Neural cell (in vitro differentiated cells): Measurements from ENCODE around the gene ARHGAP42. TPM values are rescaled to one million over a fixed set of nuclear protein-coding genes. Genes with fewer than 3 reads are reported as not detected.

Experiments
- H2AFZ ChIP-seq: fragments of 200-600, 300-800 bp; sonication (generic), shearing (Covaris generic); 2 replicates; pipeline ENCODE4 v1.6.0; 2014; ENCODE audit warnings: low read depth, mild to moderate bottlenecking, antibody characterized with exemption, low read length, moderate library complexity
- H3F3A ChIP-seq: fragments of 200-600 bp; shearing (Covaris generic); 2 replicates; pipeline ENCODE4 v1.6.1; 2016; ENCODE audit warnings: mild to moderate bottlenecking, moderate library complexity, mixed read lengths, antibody characterized with exemption, low read length; ENCODE audit not compliant: insufficient read depth, poor library complexity, severe bottlenecking
- H3K27ac ChIP-seq: fragments of 200-600, 300-800 bp; sonication (generic), shearing (Covaris generic); 2 replicates; pipeline ENCODE4 v1.5.1; 2014; ENCODE audit warnings: mild to moderate bottlenecking, low read length, moderate library complexity
- H3K27me3 ChIP-seq: fragments of 300-800, 200-600 bp; sonication (generic), shearing (Covaris generic); 2 replicates; pipeline ENCODE4 v1.6.0; 2014; ENCODE audit warnings: mild to moderate bottlenecking, low read depth, low read length, moderate library complexity; ENCODE audit not compliant: insufficient read depth
- H3K36me3 ChIP-seq: fragments of 300-800, 200-600 bp; sonication (generic), shearing (Covaris generic); 2 replicates; pipeline ENCODE4 v1.5.1; 2014; ENCODE audit warnings: mild to moderate bottlenecking, antibody characterized with exemption, low read length, moderate library complexity; ENCODE audit not compliant: insufficient read depth
- H3K4me2 ChIP-seq: fragments of 300-800, 200-600 bp; sonication (generic), shearing (Covaris generic); 2 replicates; pipeline ENCODE4 v1.6.0; 2014; ENCODE audit warnings: mild to moderate bottlenecking, low read length
- H3K4me3 ChIP-seq: fragments of 300-800, 200-600 bp; sonication (generic), shearing (Covaris generic); 2 replicates; pipeline ENCODE4 v1.5.1; 2014; ENCODE audit warnings: mild to moderate bottlenecking, low read length, moderate library complexity
- H3K79me2 ChIP-seq: fragments of 200-600 bp; shearing (Covaris generic); replicated peaks from 2 replicates; pipeline ENCODE4 v1.6.0; 2014; ENCODE audit warnings: mild to moderate bottlenecking, low read length, moderate library complexity; ENCODE audit not compliant: insufficient read depth
- H3K9ac ChIP-seq: fragments of 300-800, 200-600 bp; sonication (generic), shearing (Covaris generic); 2 replicates; pipeline ENCODE4 v1.6.1; 2016; ENCODE audit warnings: mild to moderate bottlenecking, low read length, mixed read lengths
- H3K9me2 ChIP-seq: fragments of 200-600 bp; shearing (Covaris generic); 2 replicates; pipeline ENCODE4 v1.6.1; 2016; ENCODE audit warnings: mild to moderate bottlenecking, low read length, mixed read lengths; ENCODE audit not compliant: insufficient read depth
- H3K9me3 ChIP-seq: fragments of 200-600, 300-800 bp; sonication (generic), shearing (Covaris generic); 2 replicates; pipeline ENCODE4 v1.6.1; 2016; ENCODE audit warnings: mild to moderate bottlenecking, mixed run types, low read length, moderate library complexity, mixed read lengths
- H4K20me1 ChIP-seq: fragments of 200-600 bp; shearing (Covaris generic); 2 replicates; pipeline ENCODE4 v1.6.1; 2016; ENCODE audit warnings: mild to moderate bottlenecking, mixed run types; ENCODE audit not compliant: insufficient read depth
- EP300 ChIP-seq: fragments of 450-650 bp; conservative IDR thresholded peaks from 2 replicates; pipeline ENCODE4 v1.6.1; 2014; ENCODE audit warnings: antibody characterized with exemption, mild to moderate bottlenecking, moderate library complexity; ENCODE audit not compliant: poor library complexity, severe bottlenecking
- EZH2 ChIP-seq: fragments of 200-600, 300-800 bp; shearing (Covaris generic), sonication (generic); IDR thresholded peaks from 2 replicates; pipeline ENCODE4 v1.6.1; 2014; ENCODE audit warnings: antibody characterized with exemption, low read length, borderline replicate concordance, mild to moderate bottlenecking; ENCODE audit not compliant: insufficient read depth, poor library complexity, severe bottlenecking
- MXI1 ChIP-seq: fragments of 450-650 bp; conservative IDR thresholded peaks from 2 replicates; pipeline ENCODE4 v1.6.1; 2014; ENCODE audit warnings: antibody characterized with exemption, mild to moderate bottlenecking; ENCODE audit not compliant: poor library complexity, severe bottlenecking
- POLR2AphosphoS5 ChIP-seq: IDR thresholded peaks from 2 replicates; pipeline ENCODE4 v1.6.1; 2012
- RAD21 ChIP-seq: fragments of 450-650 bp; conservative IDR thresholded peaks from 2 replicates; pipeline ENCODE4 v1.6.1; 2014; ENCODE audit warnings: antibody characterized with exemption, mild to moderate bottlenecking, moderate library complexity
- SMC3 ChIP-seq: fragments of 450-650 bp; conservative IDR thresholded peaks from 2 replicates; pipeline ENCODE4 v1.6.1; 2014; ENCODE audit warnings: antibody characterized with exemption, mild to moderate bottlenecking, moderate library complexity; ENCODE audit not compliant: poor library complexity
- TAF1 ChIP-seq: IDR thresholded peaks from 2 replicates; pipeline ENCODE4 v1.6.1; 2012; ENCODE audit warnings: low read depth
- polyA plus RNA-seq: library from polyadenylated mRNA; depleted of rRNA; stranded (reverse); fragments of >200 nt; gene quantifications from 2 replicates; pipeline ENCODE4 v1.2.3, GENCODE V29; 2014
- TF ChIP-seq, protein P1 (sequence below): fragments of 450-650 bp; IDR thresholded peaks from 2 replicates; pipeline ENCODE4 v1.5.1; 2014; ENCODE audit warnings: antibody characterized with exemption, mild to moderate bottlenecking, moderate library complexity; ENCODE audit not compliant: poor library complexity, severe bottlenecking
- TF ChIP-seq, protein P2 (sequence below): IDR thresholded peaks from 2 replicates; pipeline ENCODE4 v1.6.1; 2012; ENCODE audit warnings: borderline replicate concordance

The ARHGAP42 gene
- polyA plus RNA-seq, 1 donor from 2014 or later: 0.64 TPM

DNA sequence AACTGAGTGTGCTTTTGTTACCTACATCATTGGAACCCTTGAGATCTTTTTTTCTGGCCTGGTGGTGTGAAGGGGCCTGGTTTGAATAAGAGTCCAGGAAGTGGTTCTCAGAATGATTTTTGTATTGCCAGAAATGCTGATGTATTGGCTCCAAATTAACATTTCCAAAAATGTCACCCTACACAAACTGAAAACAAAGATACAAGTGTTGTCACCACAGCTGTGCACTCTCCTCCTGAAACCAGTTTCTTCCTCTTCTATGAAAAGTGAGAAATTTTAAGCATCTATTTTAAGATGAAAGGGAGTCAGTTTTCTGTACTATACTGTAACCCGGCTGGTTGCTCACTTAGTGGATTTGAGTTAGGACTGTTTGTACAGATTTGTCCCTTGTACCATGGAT lies 223.7 kb downstream of the ARHGAP42 start:
- Histone ChIP-seq H3K27me3 (no peaks in the 10 kb centered on the region), H3K9ac (no peak overlapping the region), H3K4me2 (no peak overlapping the region), H3K27ac (no peak overlapping the region), H3K9me2 (no peaks in the 10 kb centered on the region), H4K20me1 (no peaks in the 10 kb centered on the region), H2AFZ (no peak overlapping the region), H3F3A (no peaks in the 10 kb centered on the region), H3K9me3 (no peaks in the 10 kb centered on the region), H3K4me3 (no peak overlapping the region), H3K79me2 (no peaks in the 10 kb centered on the region), H3K36me3 (no peaks in the 10 kb centered on the region)
- TF ChIP-seq MXI1 (no peak), TAF1 (no peak), EZH2 (no peak), POLR2AphosphoS5 (no peak), SMC3 (no peak), RAD21 (no peak), EP300 (no peak)
- TF ChIP-seq, protein P1, sequence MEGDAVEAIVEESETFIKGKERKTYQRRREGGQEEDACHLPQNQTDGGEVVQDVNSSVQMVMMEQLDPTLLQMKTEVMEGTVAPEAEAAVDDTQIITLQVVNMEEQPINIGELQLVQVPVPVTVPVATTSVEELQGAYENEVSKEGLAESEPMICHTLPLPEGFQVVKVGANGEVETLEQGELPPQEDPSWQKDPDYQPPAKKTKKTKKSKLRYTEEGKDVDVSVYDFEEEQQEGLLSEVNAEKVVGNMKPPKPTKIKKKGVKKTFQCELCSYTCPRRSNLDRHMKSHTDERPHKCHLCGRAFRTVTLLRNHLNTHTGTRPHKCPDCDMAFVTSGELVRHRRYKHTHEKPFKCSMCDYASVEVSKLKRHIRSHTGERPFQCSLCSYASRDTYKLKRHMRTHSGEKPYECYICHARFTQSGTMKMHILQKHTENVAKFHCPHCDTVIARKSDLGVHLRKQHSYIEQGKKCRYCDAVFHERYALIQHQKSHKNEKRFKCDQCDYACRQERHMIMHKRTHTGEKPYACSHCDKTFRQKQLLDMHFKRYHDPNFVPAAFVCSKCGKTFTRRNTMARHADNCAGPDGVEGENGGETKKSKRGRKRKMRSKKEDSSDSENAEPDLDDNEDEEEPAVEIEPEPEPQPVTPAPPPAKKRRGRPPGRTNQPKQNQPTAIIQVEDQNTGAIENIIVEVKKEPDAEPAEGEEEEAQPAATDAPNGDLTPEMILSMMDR: no peak
- TF ChIP-seq, protein P2, sequence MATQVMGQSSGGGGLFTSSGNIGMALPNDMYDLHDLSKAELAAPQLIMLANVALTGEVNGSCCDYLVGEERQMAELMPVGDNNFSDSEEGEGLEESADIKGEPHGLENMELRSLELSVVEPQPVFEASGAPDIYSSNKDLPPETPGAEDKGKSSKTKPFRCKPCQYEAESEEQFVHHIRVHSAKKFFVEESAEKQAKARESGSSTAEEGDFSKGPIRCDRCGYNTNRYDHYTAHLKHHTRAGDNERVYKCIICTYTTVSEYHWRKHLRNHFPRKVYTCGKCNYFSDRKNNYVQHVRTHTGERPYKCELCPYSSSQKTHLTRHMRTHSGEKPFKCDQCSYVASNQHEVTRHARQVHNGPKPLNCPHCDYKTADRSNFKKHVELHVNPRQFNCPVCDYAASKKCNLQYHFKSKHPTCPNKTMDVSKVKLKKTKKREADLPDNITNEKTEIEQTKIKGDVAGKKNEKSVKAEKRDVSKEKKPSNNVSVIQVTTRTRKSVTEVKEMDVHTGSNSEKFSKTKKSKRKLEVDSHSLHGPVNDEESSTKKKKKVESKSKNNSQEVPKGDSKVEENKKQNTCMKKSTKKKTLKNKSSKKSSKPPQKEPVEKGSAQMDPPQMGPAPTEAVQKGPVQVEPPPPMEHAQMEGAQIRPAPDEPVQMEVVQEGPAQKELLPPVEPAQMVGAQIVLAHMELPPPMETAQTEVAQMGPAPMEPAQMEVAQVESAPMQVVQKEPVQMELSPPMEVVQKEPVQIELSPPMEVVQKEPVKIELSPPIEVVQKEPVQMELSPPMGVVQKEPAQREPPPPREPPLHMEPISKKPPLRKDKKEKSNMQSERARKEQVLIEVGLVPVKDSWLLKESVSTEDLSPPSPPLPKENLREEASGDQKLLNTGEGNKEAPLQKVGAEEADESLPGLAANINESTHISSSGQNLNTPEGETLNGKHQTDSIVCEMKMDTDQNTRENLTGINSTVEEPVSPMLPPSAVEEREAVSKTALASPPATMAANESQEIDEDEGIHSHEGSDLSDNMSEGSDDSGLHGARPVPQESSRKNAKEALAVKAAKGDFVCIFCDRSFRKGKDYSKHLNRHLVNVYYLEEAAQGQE: no peak

DNA sequence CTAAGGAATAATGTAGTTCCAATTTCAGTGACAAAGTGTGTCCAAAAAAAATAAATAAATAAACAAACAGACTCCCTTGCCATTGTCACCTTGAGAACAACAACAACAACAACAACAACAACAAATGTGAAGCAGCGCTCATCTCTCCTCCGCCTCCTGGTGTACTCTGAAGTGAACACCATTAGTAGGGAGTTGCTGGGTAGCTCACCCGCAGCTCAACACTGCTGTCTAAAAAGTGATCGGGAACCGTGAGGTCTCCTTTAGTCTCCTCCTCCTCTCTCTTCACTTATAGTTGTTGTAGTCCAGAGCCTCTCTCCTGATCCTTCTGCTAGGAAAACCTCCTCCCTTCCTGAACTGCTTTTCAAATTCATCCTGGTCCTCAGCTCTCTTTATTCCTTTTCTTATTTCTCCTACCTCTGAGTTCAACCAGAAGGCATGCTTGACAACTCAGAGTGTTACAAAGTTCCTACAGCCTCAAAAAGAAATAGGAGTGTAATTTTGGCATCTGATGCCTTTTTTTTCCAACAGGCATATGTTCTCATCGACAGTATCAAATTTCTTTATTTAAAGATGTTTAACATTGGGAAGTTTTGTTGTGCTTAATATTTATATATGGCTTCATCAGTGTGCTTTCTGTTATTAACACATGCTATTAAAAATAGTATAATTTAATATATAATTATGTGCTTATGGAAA lies 227.5 kb downstream of the ARHGAP42 start:
- Histone ChIP-seq H3F3A (no peaks in the 10 kb centered on the region), H3K4me2 (no peak overlapping the region), H3K4me3 (no peak overlapping the region), H4K20me1 (no peaks in the 10 kb centered on the region), H3K27ac (no peak overlapping the region), H3K9me2 (no peaks in the 10 kb centered on the region), H3K27me3 (no peaks in the 10 kb centered on the region), H3K79me2 (no peaks in the 10 kb centered on the region), H3K36me3 (no peaks in the 10 kb centered on the region), H2AFZ (no peak overlapping the region), H3K9ac (no peak overlapping the region), H3K9me3 (no peaks in the 10 kb centered on the region)
- TF ChIP-seq EP300 (no peak), POLR2AphosphoS5 (no peak), RAD21 (no peak)
- TF ChIP-seq, protein P1: no peak
